GM12873 (cell line): ENCODE results near the gene PUM1.

Experiments
- TF ChIP-seq, protein P1 (sequence below): IDR thresholded peaks from 2 replicates; pipeline ENCODE4 v1.5.1; 2012; ENCODE audit warnings: low read depth, mild to moderate bottlenecking, moderate library complexity, low read length, control low read depth; ENCODE audit not compliant: insufficient read depth; ENCODE audit errors: missing control alignments

PUM1 gene

DNA sequence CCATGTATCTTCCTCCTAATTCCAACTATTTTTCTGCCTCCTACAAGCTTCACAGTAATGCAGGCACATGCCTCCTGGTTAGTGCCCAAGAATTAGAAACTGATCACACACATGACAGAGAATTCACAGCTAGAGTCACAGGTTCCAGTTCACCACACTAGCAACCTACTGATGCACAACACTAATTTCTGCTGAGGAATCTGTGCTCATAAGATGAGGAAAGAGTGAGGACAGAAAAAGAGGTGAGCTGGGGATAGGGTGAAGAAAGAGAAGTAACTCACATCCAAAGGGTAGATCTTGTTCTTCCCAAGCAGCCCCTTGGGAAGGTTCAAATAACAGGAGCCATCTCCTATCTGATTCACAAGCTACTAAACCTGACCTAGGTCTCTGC, 61.3 kb downstream of the PUM1 start:
- TF ChIP-seq, protein P1, sequence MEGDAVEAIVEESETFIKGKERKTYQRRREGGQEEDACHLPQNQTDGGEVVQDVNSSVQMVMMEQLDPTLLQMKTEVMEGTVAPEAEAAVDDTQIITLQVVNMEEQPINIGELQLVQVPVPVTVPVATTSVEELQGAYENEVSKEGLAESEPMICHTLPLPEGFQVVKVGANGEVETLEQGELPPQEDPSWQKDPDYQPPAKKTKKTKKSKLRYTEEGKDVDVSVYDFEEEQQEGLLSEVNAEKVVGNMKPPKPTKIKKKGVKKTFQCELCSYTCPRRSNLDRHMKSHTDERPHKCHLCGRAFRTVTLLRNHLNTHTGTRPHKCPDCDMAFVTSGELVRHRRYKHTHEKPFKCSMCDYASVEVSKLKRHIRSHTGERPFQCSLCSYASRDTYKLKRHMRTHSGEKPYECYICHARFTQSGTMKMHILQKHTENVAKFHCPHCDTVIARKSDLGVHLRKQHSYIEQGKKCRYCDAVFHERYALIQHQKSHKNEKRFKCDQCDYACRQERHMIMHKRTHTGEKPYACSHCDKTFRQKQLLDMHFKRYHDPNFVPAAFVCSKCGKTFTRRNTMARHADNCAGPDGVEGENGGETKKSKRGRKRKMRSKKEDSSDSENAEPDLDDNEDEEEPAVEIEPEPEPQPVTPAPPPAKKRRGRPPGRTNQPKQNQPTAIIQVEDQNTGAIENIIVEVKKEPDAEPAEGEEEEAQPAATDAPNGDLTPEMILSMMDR: no peak

DNA sequence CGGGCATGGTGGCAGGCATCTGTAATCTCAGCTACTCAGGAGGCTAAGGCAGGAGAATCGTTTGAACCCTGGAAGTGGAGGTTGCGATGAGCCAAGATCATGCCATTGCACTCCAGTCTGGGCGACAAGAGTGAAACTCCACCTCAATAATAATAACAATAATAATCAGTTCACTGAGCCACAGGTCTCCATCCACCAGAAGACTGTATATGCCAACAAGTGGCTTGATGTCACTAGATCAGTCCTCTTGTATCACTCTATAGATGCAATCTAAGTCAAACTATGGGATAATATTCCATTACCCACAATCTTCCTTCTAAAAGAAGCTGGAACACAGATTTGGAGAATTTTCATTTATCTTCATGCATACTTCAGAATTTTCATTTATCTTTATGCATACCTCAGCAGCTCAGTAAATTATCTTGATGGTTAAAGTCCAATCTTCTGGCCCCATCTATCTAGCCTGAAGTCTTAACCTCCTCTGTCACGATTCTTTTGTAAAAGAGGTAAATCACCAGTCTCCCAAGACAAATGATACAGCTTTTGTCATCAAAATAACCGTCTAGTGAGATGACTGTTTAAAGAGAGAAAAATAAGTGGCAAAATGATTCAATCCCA, 61.8 kb downstream of the PUM1 start:
- TF ChIP-seq, protein P1: no peak

DNA sequence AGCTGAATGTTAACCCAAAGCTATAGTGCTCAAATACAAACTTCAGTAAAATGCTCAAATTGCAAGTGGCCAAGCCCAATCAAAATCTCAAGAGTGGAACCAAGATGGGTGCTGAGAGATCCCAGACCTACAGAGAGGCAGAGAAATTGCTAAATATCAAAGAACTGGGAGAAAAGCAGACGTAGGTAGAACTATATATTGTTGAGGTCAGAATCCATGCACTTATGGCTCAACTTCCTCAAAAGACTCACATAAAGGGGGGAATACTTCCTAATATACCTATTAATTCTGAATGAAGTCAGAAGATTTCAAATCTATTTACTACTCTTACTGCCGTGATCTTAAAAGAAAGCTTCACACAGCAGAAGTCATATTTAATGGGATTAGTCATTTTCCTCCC, 65.2 kb downstream of the PUM1 start:
- TF ChIP-seq, protein P1: no peak

DNA sequence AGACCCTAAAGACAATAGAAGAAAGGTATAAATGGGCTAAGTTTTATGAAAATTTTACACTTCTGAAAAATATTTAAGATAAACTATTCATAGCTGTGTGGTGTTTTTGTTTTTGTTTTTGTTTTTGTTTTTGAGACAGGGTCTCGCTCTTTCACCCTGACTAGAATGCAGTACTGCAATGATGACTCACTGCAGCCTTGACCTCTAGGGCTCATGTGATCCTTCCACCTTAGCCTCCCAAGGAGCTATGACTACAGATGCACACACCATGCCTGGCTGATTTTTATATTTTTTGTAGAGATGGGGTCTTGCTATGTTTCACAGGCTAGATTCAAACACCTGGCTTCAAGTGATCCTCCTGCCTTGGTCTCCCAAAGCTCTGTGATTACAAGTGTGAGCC, 66.6 kb downstream of the PUM1 start:
- TF ChIP-seq, protein P1: no peak

DNA sequence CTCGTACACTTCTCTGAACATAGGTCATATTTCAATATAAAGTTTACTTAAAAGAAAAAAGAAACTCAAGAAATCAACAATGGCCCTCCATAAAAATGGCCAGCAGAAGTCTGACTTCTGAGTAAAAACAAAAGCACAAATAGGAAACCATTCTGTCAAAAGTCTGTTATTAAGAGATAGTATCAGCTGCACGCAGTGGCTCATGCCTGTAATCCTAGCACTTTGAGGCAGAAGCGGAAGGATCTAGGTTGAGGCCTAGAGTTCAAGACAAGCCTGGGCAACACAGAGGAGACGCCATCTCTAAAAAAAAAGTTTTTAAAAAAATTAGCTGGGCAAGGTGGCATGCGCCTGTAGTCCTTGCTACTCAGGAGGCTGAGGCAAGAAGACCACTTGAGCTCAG, 67.3 kb downstream of the PUM1 start:
- TF ChIP-seq, protein P1: no peak

DNA sequence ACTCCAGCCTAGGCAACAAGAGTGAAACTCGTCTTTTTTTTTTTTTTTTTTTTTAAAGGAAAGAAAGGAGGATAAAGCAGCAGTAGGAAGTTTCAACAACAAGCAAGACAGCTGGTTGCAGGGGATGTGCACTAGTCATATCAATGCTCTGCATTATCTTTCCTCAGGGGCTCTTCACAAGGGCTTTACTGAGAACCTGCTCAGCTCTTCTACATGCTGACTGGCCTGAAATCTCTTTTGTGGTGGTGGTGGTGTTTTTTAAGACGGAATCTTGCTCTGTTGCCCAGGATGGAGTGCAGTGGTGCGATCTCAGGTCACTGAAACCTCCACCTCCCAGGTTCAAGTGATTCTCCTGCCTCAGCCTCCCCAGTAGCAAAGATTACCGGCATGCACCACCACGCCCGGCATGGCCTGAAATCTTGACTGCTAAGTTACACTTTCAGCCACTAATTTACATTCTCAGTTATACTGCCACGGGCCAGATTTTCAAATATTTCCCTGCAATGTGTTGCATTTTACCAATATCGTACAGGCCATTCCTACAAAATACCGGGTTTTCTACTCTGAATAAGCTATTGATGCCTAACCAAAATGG, 68.0 kb downstream of the PUM1 start:
- TF ChIP-seq, protein P1: no peak

DNA sequence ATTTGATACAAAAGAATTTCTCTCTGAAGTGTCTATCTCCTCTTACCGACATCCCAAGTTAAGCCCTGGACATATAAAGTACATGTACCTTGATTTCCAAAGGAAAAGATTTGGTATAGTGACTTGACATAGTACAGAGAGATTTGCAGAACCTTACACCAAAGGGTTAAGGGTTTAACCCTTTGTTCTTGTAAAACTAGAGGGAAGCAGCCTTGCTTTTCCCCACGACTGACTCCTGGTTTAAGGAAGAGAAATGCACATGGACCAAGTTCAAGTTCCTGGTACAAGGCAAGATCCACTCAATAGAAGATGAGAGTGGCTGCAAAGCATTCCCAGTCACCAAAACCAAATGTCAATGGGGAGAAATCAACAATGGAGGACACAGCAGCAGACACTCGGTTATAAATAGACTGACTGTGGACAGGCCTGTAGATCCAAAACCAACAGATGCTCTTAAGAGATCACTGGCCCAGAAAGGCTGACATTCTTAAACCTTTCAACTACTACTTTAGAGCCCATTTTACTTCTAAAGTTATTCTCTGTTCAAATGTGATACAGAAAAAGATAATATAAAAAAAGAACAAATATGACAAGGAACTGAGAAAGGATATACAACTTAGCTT, 69.4 kb downstream of the PUM1 start:
- TF ChIP-seq, protein P1: no peak
